ENCODE measurements around the gene AGAP2. TPM values are rescaled to one million over a fixed set of nuclear protein-coding genes. Genes with fewer than 3 reads are reported as not detected.

The AGAP2 gene
- total and polyA plus RNA-seq, 2 of the 13 experiments (the other 11 are each of a cell fraction or from before 2014, with no cell fraction given) = 0.38 to 0.45 TPM

DNA sequence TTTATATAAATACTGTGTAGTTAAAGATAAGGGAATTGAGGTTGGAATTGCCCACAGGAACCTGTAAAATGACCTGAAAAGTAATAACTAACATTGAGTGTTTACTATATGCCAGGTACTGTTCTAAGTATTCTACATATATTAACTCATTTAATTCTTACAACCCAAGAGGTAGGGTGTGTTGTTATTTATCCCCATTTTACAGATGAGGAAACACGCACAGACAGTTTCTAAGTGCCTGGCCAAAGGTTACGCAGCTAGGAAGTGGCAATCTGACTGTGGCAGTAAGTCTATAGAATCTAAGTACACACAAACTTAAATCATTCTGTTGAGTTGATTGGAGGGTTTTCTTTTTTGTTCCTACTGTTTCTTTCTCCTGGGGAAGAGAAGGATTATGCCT lies 5.2 kb upstream of the AGAP2 start (continued):
- TF ChIP-seq, protein P1, sequence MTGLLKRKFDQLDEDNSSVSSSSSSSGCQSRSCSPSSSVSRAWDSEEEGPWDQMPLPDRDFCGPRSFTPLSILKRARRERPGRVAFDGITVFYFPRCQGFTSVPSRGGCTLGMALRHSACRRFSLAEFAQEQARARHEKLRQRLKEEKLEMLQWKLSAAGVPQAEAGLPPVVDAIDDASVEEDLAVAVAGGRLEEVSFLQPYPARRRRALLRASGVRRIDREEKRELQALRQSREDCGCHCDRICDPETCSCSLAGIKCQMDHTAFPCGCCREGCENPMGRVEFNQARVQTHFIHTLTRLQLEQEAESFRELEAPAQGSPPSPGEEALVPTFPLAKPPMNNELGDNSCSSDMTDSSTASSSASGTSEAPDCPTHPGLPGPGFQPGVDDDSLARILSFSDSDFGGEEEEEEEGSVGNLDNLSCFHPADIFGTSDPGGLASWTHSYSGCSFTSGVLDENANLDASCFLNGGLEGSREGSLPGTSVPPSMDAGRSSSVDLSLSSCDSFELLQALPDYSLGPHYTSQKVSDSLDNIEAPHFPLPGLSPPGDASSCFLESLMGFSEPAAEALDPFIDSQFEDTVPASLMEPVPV (CRISPR knock-in tag; IDR thresholded peaks at IDR 0.05) = no peak
- TF ChIP-seq, protein P2, sequence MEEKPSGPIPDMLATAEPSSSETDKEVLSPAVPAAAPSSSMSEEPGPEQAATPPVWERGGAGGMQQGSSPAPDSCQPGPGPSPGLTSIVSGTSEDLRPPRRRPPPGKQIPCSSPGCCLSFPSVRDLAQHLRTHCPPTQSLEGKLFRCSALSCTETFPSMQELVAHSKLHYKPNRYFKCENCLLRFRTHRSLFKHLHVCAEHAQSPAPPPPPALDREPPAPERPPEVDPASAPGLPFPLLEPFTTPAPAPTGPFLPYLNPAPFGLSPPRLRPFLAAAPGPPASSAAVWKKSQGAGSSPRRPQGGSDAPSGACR (CRISPR knock-in tag; IDR thresholded peaks at IDR 0.05) = no peak
- TF ChIP-seq, protein P3, sequence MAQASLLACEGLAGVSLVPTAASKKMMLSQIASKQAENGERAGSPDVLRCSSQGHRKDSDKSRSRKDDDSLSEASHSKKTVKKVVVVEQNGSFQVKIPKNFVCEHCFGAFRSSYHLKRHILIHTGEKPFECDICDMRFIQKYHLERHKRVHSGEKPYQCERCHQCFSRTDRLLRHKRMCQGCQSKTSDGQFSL (CRISPR knock-in tag; IDR thresholded peaks at IDR 0.05) = no peak
- TF ChIP-seq RBAK (CRISPR knock-in tag; IDR thresholded peaks at IDR 0.05) (no peak), ZNF775 (CRISPR knock-in tag; IDR thresholded peaks at IDR 0.05; ENCODE audit: borderline replicate concordance) (no peak), NCOA2 (CRISPR knock-in tag; IDR thresholded peaks at IDR 0.05) (no peak), NRL (CRISPR knock-in tag; IDR thresholded peaks at IDR 0.05; ENCODE audit: borderline replicate concordance) (no peak), ADNP (CRISPR knock-in tag; IDR thresholded peaks at IDR 0.05) (0 out of 2 replicates have a peak, but pooled peaks have one; percentile 36), ZNF207 (IDR thresholded peaks at IDR 0.05; ENCODE audit: borderline replicate concordance) (no peak), ZNF790 (CRISPR knock-in tag; IDR thresholded peaks at IDR 0.05; ENCODE audit: borderline replicate concordance) (no peak), FOXM1 (CRISPR knock-in tag; IDR thresholded peaks at IDR 0.05) (no peak), HNF4G (IDR thresholded peaks at IDR 0.05; ENCODE audit: borderline replicate concordance, low read depth, low read length) (0 out of 2 replicates have a peak, but pooled peaks have one; percentile 25), HNF4G (CRISPR knock-in tag; IDR thresholded peaks at IDR 0.05; ENCODE audit: borderline replicate concordance, low read depth) (no peak), ZNF776 (CRISPR knock-in tag; IDR thresholded peaks at IDR 0.05) (no peak), ERF (CRISPR knock-in tag; IDR thresholded peaks at IDR 0.05) (no peak), HDAC6 (IDR thresholded peaks at IDR 0.05; ENCODE audit: low read depth, low read length) (no peak), ZFAT (CRISPR knock-in tag; conservative IDR thresholded peaks at IDR 0.05) (no peak)
- TF ChIP-seq, protein P4, sequence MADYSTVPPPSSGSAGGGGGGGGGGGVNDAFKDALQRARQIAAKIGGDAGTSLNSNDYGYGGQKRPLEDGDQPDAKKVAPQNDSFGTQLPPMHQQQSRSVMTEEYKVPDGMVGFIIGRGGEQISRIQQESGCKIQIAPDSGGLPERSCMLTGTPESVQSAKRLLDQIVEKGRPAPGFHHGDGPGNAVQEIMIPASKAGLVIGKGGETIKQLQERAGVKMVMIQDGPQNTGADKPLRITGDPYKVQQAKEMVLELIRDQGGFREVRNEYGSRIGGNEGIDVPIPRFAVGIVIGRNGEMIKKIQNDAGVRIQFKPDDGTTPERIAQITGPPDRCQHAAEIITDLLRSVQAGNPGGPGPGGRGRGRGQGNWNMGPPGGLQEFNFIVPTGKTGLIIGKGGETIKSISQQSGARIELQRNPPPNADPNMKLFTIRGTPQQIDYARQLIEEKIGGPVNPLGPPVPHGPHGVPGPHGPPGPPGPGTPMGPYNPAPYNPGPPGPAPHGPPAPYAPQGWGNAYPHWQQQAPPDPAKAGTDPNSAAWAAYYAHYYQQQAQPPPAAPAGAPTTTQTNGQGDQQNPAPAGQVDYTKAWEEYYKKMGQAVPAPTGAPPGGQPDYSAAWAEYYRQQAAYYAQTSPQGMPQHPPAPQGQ (CRISPR knock-in tag; IDR thresholded peaks at IDR 0.05; ENCODE audit: borderline replicate concordance) = no peak
- TF ChIP-seq, protein P5, sequence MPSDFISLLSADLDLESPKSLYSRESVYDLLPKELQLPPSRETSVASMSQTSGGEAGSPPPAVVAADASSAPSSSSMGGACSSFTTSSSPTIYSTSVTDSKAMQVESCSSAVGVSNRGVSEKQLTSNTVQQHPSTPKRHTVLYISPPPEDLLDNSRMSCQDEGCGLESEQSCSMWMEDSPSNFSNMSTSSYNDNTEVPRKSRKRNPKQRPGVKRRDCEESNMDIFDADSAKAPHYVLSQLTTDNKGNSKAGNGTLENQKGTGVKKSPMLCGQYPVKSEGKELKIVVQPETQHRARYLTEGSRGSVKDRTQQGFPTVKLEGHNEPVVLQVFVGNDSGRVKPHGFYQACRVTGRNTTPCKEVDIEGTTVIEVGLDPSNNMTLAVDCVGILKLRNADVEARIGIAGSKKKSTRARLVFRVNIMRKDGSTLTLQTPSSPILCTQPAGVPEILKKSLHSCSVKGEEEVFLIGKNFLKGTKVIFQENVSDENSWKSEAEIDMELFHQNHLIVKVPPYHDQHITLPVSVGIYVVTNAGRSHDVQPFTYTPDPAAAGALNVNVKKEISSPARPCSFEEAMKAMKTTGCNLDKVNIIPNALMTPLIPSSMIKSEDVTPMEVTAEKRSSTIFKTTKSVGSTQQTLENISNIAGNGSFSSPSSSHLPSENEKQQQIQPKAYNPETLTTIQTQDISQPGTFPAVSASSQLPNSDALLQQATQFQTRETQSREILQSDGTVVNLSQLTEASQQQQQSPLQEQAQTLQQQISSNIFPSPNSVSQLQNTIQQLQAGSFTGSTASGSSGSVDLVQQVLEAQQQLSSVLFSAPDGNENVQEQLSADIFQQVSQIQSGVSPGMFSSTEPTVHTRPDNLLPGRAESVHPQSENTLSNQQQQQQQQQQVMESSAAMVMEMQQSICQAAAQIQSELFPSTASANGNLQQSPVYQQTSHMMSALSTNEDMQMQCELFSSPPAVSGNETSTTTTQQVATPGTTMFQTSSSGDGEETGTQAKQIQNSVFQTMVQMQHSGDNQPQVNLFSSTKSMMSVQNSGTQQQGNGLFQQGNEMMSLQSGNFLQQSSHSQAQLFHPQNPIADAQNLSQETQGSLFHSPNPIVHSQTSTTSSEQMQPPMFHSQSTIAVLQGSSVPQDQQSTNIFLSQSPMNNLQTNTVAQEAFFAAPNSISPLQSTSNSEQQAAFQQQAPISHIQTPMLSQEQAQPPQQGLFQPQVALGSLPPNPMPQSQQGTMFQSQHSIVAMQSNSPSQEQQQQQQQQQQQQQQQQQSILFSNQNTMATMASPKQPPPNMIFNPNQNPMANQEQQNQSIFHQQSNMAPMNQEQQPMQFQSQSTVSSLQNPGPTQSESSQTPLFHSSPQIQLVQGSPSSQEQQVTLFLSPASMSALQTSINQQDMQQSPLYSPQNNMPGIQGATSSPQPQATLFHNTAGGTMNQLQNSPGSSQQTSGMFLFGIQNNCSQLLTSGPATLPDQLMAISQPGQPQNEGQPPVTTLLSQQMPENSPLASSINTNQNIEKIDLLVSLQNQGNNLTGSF (CRISPR knock-in tag; IDR thresholded peaks at IDR 0.05) = no peak
